Esophagus squamous epithelium (tissue), 4 donors: ENCODE data around the gene GRIN1.

Experiments used
- CTCF ChIP-seq, 6 experiments: fragments of 450-650 bp in 4 of 6; fragments of 200-600 bp in 2 of 6; sonication (generic) in 2 of 6; IDR thresholded peaks; one replicate each; pipeline ENCODE4 v1.5.1; 2016 to 2019; ENCODE audit warnings: antibody characterized with exemption in 6 of 6, mild to moderate bottlenecking in 4 of 6, moderate library complexity in 4 of 6
- POLR2A ChIP-seq, 4 donors: fragments of 450-650 bp; IDR thresholded peaks; one replicate each; pipeline ENCODE4 v1.6.1; 2017; ENCODE audit warnings: antibody characterized with exemption in 4 of 4, mild to moderate bottlenecking in 4 of 4, moderate library complexity in 3 of 4

DNA sequence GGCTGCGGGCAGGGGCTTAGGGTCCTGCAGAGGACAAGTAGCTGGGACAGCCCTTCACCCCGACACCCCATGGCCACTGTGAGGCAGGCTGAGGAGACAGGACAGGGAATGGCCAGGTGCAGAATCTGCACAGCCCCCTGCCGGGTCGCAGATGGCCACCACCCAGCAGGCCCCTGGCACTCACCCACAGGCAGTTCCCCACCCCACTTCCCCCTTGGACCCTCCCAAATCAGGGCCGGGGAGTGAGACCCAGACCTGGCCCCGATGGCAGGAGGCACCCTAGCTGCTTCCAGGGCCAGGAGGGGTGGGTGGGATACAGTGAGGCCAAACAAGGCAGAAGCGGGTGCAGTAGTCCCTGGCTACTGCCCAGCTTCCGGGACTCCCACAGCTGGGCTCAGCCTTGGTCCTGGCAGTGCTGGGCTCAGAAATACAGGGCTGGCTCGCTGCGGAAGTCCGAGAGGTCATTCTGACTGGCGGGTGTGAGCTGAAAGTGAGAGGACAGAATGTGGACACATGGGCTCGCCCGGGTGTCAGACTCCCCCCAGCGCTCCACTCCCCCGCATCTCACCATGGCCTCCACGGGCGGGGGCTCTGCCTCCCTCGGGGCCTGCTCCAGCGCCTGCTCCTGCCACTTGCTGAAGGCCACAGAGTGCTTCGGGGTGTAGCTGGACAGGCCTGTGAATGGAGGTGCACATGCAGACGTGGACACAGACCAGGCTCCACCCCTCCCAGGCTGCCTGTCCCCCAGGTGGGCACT is 52.9 kb downstream of the GRIN1 start:
- TF ChIP-seq CTCF (IDR thresholded peaks at IDR 0.05) (no peak), POLR2A (IDR thresholded peaks at IDR 0.05) (no peak)
